ENCODE measurements around the gene BRSK1.

DNA sequence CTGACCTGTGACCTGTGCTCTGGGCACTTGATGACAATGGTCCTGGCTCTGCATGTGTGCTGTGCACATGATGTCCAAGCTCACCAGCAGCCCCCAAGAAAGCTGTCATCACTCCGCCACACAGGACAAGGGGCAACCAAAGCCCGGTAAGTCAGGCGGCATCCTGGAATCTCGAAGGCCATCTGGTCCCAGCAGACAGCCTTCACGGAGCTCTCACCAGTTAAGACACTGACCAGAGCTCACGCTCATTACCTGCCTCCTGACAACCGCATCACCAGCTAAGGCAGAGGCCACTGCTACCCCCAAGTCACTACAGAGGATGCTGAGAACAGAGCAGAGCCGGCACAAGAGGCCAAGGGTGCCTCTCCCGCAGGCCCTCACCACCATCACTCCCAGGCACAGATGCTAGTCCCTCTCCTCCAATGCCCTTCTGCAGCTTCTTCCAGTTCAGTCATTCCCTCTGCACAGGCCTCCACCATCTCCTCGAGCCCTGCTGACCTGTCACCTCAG lies 35.6 kb upstream of the BRSK1 start:
- TF ChIP-seq, protein P1, sequence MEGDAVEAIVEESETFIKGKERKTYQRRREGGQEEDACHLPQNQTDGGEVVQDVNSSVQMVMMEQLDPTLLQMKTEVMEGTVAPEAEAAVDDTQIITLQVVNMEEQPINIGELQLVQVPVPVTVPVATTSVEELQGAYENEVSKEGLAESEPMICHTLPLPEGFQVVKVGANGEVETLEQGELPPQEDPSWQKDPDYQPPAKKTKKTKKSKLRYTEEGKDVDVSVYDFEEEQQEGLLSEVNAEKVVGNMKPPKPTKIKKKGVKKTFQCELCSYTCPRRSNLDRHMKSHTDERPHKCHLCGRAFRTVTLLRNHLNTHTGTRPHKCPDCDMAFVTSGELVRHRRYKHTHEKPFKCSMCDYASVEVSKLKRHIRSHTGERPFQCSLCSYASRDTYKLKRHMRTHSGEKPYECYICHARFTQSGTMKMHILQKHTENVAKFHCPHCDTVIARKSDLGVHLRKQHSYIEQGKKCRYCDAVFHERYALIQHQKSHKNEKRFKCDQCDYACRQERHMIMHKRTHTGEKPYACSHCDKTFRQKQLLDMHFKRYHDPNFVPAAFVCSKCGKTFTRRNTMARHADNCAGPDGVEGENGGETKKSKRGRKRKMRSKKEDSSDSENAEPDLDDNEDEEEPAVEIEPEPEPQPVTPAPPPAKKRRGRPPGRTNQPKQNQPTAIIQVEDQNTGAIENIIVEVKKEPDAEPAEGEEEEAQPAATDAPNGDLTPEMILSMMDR (IDR thresholded peaks at IDR 0.05), result no peak
- no peak for TF ChIP-seq POLR2AphosphoS5 (IDR thresholded peaks at IDR 0.05)
- TF ChIP-seq POLR2A (IDR thresholded peaks at IDR 0.05), result no peak
